Mononuclear cell (primary cell): ENCODE results near the gene UCK1. TPM values are rescaled to one million over a fixed set of nuclear protein-coding genes. Genes with fewer than 3 reads are reported as not detected.

Experiments
- H3K27me3 ChIP-seq: 2 replicates; pipeline ENCODE4 v1.6.0; 2011; ENCODE audit warnings: low read length, control low read depth; ENCODE audit not compliant: insufficient read depth
- H3K4me1 ChIP-seq: 2 replicates; pipeline ENCODE4 v1.5.1; 2011; ENCODE audit warnings: mild to moderate bottlenecking, low read length, control low read depth; ENCODE audit not compliant: insufficient read depth
- H3K4me3 ChIP-seq: 2 replicates; pipeline ENCODE4 v1.5.1; 2011; ENCODE audit warnings: mild to moderate bottlenecking, low read length, moderate library complexity
- H3K9me3 ChIP-seq: 2 replicates; pipeline ENCODE4 v1.5.1; 2011; ENCODE audit warnings: low read depth, mild to moderate bottlenecking, control low read depth, low read length
- total RNA-seq: library from RNA; depleted of rRNA; stranded (reverse); fragments of >200 nt; gene quantifications from one replicate; pipeline ENCODE4 v1.2.3, GENCODE V29; 2012

Gene UCK1
- total RNA-seq, 1 donor, result 12.9 TPM

DNA sequence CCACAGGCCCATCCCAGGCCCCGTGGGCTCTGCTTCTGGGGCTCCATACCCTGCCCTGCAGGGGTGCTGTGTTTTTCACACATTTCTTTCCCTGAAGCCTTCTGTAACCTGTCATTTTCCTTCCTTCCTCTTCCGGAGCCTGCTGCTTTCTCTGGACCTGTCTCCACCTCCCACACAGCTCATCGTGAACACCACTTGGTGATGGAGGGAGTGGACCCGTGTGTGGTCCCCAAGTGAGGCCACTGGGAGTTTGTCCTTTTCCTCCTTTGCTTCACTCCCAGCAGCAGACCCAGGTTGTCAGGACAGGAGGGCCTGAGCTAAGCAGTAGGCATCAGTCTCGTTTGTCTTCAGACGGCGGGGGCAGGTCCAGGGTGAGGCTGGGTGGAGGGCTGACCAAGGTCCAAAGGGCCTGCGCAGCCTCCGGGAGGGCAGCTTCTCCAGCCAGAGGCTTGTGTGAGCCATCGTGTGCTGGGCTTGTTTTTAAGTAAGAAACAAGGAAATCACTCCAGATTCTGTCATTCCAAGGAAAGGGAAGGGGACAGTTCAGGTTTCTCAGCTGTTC lies 34.1 kb downstream of the UCK1 start:
- Histone ChIP-seq H3K9me3 (no peaks in the 10 kb centered on the region), H3K4me1 (peaks cover 29% of the 10 kb centered on the region), H3K27me3 (no peaks in the 10 kb centered on the region), H3K4me3 (no peak overlapping the region)

DNA sequence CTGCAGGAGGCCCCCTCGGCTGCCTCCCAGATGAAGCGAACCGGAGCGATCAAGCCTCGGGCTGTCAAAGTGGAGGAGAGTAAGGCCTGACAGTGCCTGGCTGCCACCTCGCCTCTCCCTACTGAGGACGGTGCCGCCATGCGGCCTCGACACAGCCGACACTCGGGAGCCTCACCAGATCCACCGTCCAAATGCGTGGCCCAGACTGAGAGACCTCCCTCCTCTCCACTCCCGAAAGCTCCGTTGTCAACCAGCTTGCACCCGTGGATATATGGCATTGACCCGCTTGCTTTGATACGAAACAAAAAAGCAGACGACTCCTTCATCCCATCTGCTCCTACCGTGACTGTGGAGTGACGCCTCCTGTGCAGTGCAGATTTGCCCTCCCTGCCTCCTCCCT lies 35.3 kb downstream of the UCK1 start:
- Histone ChIP-seq H3K9me3 (no peaks in the 10 kb centered on the region), H3K27me3 (no peaks in the 10 kb centered on the region), H3K4me3 (no peak overlapping the region), H3K4me1 (peaks cover 17% of the 10 kb centered on the region)

DNA sequence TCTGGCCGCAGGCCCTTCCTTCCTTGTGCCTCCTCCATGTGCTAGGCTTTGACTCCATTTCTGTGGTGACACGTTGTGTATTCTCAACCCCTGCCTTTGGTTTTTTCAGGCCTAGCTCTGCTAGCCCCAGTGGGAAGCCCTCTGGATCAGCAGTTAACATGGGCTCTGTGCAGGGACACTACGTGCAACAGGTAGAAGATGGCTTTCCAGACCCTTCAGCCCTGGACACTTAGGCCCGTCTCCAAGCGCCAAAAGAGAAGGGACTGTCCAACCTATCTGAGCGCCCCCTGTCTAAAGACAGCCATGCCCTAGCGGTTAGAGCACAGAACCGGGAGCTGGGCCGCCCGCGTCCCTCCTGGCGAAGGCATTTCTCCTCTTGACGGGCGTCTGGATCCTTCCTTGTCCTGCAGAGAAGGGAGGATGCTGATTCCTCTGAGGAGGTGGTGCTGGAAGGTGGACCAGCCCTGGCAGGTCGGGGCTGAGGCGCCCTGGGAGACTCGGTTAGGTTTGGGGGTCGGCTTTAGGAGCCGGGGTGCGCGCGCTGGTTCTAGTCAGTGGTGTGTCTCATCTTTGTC lies 36.7 kb downstream of the UCK1 start:
- Histone ChIP-seq H3K9me3 (no peaks in the 10 kb centered on the region), H3K4me1 (peaks cover 5% of the 10 kb centered on the region), H3K27me3 (no peaks in the 10 kb centered on the region), H3K4me3 (no peak overlapping the region)

DNA sequence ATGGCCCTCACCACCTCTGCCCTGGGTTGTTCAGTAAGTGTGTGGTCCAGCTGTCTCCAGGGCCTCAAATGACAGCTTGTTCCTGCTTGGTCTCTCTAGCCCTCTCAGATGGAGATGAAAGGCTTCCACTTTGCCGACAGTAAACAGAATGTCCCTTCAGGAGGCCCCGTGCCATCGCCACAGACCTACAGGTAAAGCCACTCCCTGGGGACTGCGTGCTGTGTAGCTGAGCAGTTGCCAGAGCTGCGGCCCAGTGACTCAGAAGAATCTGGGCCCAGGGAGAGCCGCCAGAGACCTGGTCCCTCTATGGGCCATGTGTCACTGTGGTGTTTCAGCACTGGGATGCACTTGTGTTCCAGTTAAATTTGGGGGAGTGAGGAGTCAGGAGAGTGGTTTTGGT lies 39.0 kb downstream of the UCK1 start:
- H3K4me3 ChIP-seq, result no peak overlapping the region
- no peaks in the 10 kb centered on the region for H3K27me3 ChIP-seq
- no peaks in the 10 kb centered on the region for H3K4me1 ChIP-seq
- no peaks in the 10 kb centered on the region for H3K9me3 ChIP-seq

DNA sequence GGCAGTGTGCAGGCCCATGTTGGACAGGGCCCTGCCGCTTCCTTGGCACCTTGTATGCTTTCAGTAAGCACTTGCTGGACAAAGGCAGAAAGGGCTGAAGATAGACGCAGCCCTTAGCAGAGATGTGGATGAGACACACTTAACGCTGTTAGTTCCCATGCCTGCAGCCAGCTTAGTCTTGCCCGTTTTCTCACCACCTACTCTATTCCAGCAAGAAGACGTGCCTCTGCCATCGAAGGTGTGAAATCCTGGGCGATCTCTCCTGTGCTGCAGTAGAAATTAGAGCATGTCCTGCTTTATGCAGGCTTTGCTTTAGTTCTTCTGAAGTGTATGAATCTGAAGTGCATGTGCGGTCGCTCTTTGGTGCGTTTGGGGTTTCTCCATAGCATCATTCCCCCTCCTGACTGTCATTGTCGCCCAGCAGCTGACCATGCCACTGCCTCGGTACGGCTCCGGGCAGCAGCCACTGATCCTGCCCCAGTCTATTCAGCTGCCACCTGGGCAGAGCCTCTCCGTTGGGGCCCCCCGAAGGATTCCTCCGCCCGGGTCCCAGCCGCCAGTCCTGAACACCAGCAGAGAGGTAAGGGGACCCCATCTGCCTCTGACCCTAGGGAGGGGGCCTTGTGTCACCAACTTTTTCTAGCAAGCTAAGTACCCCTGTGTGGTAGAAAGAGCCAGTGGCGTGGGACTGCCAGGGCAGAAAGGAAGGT lies 39.9 kb downstream of the UCK1 start:
- Histone ChIP-seq H3K9me3 (no peaks in the 10 kb centered on the region), H3K4me1 (no peaks in the 10 kb centered on the region), H3K4me3 (no peak overlapping the region), H3K27me3 (no peaks in the 10 kb centered on the region)

DNA sequence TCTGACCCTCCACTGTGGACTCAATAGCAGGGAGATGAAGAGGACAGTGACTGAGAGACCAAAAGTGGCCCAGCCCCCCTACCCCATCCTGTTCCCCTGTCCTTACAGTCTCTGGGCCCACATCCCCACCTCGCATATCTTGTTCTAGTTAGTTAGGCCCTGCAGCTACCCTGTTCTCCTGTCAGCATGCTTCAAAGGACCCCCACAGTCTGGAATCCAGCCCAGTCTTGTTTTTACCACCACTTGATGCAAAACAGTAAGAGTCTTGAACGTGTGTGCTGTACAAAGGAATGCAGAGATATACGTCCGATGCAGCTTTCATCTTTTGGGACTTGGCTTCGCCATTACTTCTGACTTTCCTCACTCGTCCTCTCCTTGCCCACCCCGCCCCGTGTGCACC lies 40.5 kb downstream of the UCK1 start:
- Histone ChIP-seq H3K27me3 (no peaks in the 10 kb centered on the region), H3K4me1 (no peaks in the 10 kb centered on the region), H3K4me3 (no peak overlapping the region), H3K9me3 (no peaks in the 10 kb centered on the region)

DNA sequence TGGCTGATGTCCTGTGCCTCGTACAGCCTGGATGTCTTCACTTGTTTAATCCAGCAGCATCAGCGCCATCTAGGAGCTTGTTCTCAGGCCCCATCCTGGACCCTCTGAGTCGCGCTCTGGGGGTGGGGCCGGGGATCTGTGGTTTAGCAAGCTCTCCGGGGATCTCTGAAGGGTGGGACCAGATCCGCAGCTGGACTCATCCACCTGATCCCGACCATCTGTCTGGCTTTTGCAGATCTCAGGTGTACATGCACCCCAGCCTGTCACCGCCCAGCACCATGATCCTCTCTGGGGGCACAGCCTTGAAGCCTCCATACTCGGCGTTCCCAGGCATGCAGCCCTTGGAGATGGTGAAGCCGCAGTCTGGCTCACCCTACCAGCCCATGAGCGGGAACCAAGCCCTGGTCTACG lies 43.4 kb downstream of the UCK1 start:
- Histone ChIP-seq H3K4me1 (no peaks in the 10 kb centered on the region), H3K27me3 (no peaks in the 10 kb centered on the region), H3K9me3 (no peaks in the 10 kb centered on the region), H3K4me3 (no peak overlapping the region)

DNA sequence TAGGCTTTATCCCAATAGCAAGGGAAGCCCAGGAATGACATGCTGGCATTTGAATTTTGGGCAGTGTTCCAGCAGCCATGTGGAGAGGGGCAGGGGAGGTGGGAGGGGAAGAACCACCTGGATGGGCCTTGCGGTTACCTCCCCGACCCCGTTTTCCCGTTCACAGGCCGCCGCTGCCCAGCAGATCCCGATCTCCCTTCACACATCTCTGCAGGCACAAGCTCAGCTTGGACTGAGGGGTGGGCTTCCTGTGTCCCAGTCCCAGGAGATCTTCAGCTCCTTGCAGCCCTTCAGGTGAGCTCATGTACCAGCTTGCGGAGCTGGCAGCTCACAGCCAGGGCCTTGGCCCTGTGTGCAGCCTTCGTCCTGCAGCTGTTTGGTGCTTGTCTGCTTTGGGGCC lies 44.1 kb downstream of the UCK1 start:
- Histone ChIP-seq H3K27me3 (no peaks in the 10 kb centered on the region), H3K4me3 (no peak overlapping the region), H3K4me1 (no peaks in the 10 kb centered on the region), H3K9me3 (no peaks in the 10 kb centered on the region)

DNA sequence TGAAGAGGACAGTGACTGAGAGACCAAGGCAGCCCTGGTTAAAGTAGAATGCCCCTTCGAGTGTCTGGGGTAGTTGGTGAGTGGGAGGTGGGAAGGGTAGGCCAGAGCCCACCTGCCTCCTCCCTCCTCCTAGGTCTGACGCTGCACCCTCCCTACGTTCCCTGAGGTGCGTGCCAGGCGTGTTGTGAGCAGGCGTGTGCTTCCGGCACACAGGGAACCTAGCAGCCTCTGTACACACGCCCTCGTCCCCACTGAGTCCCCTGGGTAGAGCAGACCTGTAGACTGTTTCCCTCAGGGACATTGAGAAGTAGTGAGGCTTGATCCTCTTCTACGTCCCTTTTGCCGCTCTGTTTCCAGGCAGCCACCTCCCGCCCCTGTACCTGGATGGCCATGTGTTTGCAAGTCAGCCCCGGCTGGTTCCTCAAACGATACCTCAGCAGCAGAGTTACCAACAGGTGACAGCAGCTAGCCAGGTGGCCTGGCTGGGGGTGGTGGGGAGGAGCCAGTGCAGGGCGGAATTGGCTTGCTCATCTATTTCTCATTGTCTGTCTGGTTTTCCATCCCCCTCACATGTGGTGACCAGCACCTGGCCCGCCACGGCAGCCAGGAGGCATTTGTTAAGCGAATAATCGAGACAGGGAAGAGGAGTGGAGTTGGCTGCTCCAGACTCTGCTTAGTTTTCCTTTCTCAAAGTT lies 45.2 kb downstream of the UCK1 start:
- Histone ChIP-seq H3K9me3 (no peaks in the 10 kb centered on the region), H3K4me3 (no peak overlapping the region), H3K27me3 (no peaks in the 10 kb centered on the region), H3K4me1 (no peaks in the 10 kb centered on the region)

DNA sequence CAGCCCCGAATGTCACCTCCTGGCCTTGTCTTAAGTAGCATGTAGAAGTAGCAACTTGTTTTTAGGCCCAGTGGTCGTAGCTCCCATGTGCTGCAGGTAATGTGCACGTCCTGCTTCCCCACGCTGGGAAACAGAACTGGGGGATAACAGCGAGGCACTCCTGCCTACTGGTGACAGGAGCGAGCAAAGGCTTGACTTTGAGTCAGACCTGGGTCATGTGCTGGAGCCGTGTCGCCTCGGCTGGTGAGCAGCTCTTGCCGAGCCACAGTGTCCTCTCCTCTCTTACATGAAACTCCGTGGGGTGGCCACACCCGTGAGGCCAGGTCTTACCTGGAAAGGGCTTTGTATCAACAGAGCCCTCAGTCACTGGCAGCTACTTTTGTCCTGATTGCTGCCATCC lies 45.9 kb downstream of the UCK1 start:
- H3K9me3 ChIP-seq, result no peaks in the 10 kb centered on the region
- no peaks in the 10 kb centered on the region for H3K4me1 ChIP-seq
- no peak overlapping the region for H3K4me3 ChIP-seq
- no peaks in the 10 kb centered on the region for H3K27me3 ChIP-seq

DNA sequence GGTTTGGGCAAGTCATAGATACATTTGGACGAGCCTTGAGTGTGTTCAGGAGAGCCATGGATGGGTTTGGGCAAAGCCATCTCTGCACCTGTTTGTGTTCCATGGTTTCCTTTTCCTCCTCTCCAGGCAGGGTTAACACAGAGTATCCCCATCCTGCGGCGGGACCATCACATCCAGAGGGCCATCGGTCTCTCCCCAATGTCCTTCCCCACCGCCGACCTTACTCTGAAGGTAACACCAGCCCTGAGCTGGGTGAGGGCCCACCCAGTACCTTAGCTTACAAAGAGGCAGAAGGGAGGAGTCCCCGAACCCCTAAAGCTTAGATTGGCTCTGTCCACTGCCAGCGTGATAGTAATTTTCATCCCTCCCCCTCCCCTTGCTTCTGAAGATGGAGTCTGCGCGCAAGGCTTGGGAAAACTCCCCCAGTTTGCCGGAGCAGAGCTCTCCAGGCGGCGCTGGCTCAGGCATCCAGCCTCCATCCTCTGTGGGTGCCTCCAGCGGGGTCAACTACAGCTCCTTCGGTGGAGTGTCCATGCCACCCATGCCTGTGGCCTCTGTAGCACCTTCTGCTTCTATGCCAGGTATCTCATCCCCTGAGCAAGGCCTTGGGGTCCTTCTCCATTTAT lies 46.4 kb downstream of the UCK1 start:
- Histone ChIP-seq H3K27me3 (no peaks in the 10 kb centered on the region), H3K4me3 (no peak overlapping the region), H3K9me3 (no peaks in the 10 kb centered on the region), H3K4me1 (no peaks in the 10 kb centered on the region)

DNA sequence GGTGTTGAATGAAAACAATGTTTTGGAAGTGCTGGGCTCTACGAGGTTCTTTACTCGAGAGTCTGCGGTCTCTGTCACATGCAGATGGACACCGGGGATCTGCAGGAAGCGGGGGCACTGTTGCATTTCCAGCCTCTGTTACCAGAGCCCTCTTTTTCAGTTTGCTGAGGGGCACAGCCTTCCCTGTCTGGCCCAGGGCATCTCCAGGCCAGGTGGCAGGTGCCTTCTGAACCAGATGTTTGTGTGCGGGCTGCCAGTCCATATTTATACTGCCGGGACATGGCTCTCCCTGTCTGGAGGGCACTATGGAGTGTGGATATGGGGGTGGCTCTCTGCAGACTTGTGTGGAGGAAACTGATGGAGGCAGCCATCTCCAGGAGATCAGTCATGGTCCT lies 47.0 kb downstream of the UCK1 start:
- Histone ChIP-seq H3K9me3 (no peaks in the 10 kb centered on the region), H3K4me3 (no peak overlapping the region)

DNA sequence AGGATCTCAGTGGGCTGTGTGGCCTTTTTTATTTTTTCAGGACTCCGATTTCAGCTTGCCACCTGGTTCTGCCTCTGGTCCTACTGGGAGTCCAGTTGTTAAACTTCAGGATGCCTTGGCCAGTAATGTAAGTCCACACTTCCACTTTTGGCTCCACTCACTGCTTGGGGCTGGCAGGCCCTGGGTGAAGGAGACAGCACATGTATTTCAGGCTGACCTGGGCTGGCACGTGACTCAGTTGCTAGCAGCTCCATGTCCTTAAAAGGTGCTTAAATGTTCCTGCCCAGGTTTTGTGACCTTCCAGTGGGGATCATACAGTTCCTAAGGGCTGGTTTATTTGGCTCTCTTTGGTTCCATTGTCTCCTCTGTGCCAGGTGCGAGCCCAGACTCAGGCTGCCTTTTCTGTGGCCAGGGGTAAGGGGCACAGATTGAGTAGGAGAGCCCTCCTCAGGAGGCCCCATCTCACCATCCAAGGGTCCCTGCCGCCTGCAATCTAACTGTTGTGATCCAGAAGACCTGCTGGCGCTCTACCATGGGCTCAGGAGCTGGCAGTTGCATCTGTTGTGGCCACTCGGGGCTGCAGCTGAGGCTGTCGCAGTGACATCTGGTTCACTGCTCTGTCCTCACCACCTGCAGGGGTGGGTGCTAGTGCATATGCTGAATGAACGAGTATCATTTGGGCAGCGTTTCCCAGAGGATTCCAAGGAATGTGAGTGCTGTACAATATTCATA lies 47.6 kb downstream of the UCK1 start:
- H3K9me3 ChIP-seq, result no peaks in the 10 kb centered on the region
- no peaks in the 10 kb centered on the region for H3K4me1 ChIP-seq
- no peaks in the 10 kb centered on the region for H3K27me3 ChIP-seq
- no peak overlapping the region for H3K4me3 ChIP-seq

More for the DNA sequence above, 47.0 kb downstream of the UCK1 start:
- Histone ChIP-seq H3K27me3 (no peaks in the 10 kb centered on the region), H3K4me1 (no peaks in the 10 kb centered on the region)

DNA sequence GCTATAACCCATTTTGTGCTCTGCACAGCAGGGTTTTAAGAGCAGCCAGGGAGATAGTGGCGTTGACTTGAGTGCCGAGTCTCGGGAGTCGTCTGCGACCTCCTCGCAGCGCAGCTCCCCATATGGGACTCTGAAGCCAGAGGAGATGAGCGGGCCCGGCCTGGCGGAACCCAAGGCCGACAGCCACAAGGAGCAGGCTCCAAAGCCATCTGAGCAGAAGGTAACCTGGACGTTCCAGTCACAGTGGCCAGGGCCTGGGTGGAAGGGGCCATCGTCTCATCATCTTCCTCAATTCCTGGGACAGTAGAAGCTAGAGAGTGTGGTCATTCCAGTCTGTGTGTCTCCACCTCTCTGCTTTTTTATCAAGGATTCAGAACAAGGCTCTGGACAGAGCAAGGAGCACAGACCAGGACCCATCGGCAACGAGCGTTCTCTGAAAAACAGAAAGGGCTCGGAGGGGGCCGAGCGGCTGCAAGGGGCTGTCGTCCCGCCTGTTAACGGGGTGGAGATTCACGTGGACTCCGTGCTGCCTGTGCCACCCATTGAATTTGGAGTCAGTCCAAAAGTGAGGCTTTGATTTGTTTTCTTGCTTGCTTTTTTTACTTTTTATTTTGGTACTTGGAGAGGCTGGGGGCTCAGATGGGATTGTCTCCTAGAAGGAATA lies 48.6 kb downstream of the UCK1 start:
- Histone ChIP-seq H3K9me3 (no peaks in the 10 kb centered on the region), H3K27me3 (no peaks in the 10 kb centered on the region), H3K4me1 (no peaks in the 10 kb centered on the region), H3K4me3 (no peak overlapping the region)
